GM23338 (cell line): ENCODE results near the gene CHMP4B. TPM values are rescaled to one million over a fixed set of nuclear protein-coding genes. Genes with fewer than 3 reads are reported as not detected.

Experiments used
- ATAC-seq: fragments of 200-7000 bp; cut with Tn5 transposase; 3 replicates; pipeline ENCODE4 v1.9.1; 2020
- DNase-seq: peaks from one replicate; pipeline ENCODE4 v3.0.0-alpha.2; 2015; ENCODE audit warnings: low spot score
- H2AFZ ChIP-seq: fragments of 200-600 bp; sonication (generic); 2 replicates; pipeline ENCODE4 v1.8.0; 2016; ENCODE audit warnings: antibody characterized with exemption, mild to moderate bottlenecking, moderate library complexity
- H3F3A ChIP-seq: fragments of 200-600 bp; sonication (generic); replicated peaks from 2 replicates; pipeline ENCODE4 v1.8.0; 2017; ENCODE audit warnings: antibody characterized with exemption, mixed run types, low read depth
- H3K27ac ChIP-seq: fragments of 200-600 bp; sonication (generic); 2 replicates; pipeline ENCODE4 v1.6.1; 2016; ENCODE audit warnings: low read depth
- H3K27me3 ChIP-seq: fragments of 200-600 bp; sonication (generic); 2 replicates; pipeline ENCODE4 v1.8.0; 2016; ENCODE audit warnings: mild to moderate bottlenecking, mixed run types, moderate library complexity; ENCODE audit not compliant: insufficient read depth
- H3K36me3 ChIP-seq: fragments of 200-600 bp; sonication (generic); 2 replicates; pipeline ENCODE4 v1.8.0; 2016; ENCODE audit warnings: mild to moderate bottlenecking; ENCODE audit not compliant: insufficient read depth
- H3K4me1 ChIP-seq: fragments of 200-600 bp; sonication (generic); 2 replicates; pipeline ENCODE4 v1.8.0; 2016; ENCODE audit warnings: mild to moderate bottlenecking, moderate library complexity; ENCODE audit not compliant: insufficient read depth
- H3K4me2 ChIP-seq: fragments of 200-600 bp; sonication (generic); 2 replicates; pipeline ENCODE4 v1.7.1; 2017; ENCODE audit warnings: mixed run types
- H3K4me3 ChIP-seq: fragments of 200-600 bp; sonication (generic); 2 replicates; pipeline ENCODE4 v1.6.1; 2016; ENCODE audit warnings: mixed run types
- H3K79me2 ChIP-seq: fragments of 200-600 bp; sonication (generic); replicated peaks from 2 replicates; pipeline ENCODE4 v1.8.0; 2017; ENCODE audit warnings: mild to moderate bottlenecking; ENCODE audit not compliant: insufficient read depth
- H3K9me2 ChIP-seq: fragments of 200-600 bp; sonication (generic); 2 replicates; pipeline ENCODE4 v1.8.0; 2017; ENCODE audit not compliant: insufficient read depth
- H4K20me1 ChIP-seq: fragments of 200-600 bp; sonication (generic); replicated peaks from 2 replicates; pipeline ENCODE4 v1.8.0; 2017; ENCODE audit warnings: mild to moderate bottlenecking; ENCODE audit not compliant: insufficient read depth
- H3K27ac Mint-ChIP-seq: 2 replicates; pipeline ENCODE4 v1.8.0; 2020; ENCODE audit warnings: inconsistent platforms, mild to moderate bottlenecking, moderate library complexity, mixed read lengths
- H3K27me3 Mint-ChIP-seq: 3 replicates; pipeline ENCODE4 v1.8.0; 2022; ENCODE audit warnings: low read depth, mild to moderate bottlenecking, moderate library complexity, mixed read lengths, inconsistent platforms; ENCODE audit not compliant: insufficient read depth, poor library complexity
- H3K36me3 Mint-ChIP-seq: 3 replicates; pipeline ENCODE4 v1.8.0; 2021; ENCODE audit warnings: low read depth, mild to moderate bottlenecking, inconsistent platforms, moderate library complexity, mixed read lengths
- H3K4me1 Mint-ChIP-seq: 3 replicates; pipeline ENCODE4 v1.8.0; 2020; ENCODE audit warnings: mild to moderate bottlenecking, inconsistent platforms, mixed read lengths
- H3K4me3 Mint-ChIP-seq: 3 replicates; pipeline ENCODE4 v1.8.0; 2021; ENCODE audit warnings: moderate library complexity, mild to moderate bottlenecking, inconsistent platforms, mixed read lengths
- H3K9me3 Mint-ChIP-seq: 3 replicates; pipeline ENCODE4 v1.8.0; 2020; ENCODE audit warnings: moderate library complexity, mild to moderate bottlenecking, inconsistent platforms, mixed read lengths
- CREB1 ChIP-seq: fragments of 250-450 bp; sonication (Bioruptor Pico); IDR thresholded peaks from 2 replicates; pipeline ENCODE4 v1.5.0; 2020; ENCODE audit warnings: low read depth, mild to moderate bottlenecking, moderate library complexity
- EZH2 ChIP-seq: fragments of 200-600 bp; sonication (generic); IDR thresholded peaks from one replicate; pipeline ENCODE4 v1.8.0; 2017; ENCODE audit warnings: antibody characterized with exemption, mild to moderate bottlenecking, low read depth; ENCODE audit not compliant: unreplicated experiment
- EZH2phosphoT487 ChIP-seq: fragments of 200-600 bp; sonication (generic); IDR thresholded peaks from one replicate; pipeline ENCODE4 v1.8.1; 2018; ENCODE audit warnings: antibody characterized with exemption; ENCODE audit not compliant: unreplicated experiment
- NANOG ChIP-seq: IDR thresholded peaks from 2 replicates; pipeline ENCODE4 v1.6.1; 2016; ENCODE audit warnings: antibody characterized with exemption, borderline replicate concordance
- POLR2AphosphoS5 ChIP-seq: IDR thresholded peaks from 2 replicates; pipeline ENCODE4 v1.6.1; 2016; ENCODE audit warnings: antibody characterized with exemption, low read depth
- REST ChIP-seq: IDR thresholded peaks from one replicate; pipeline ENCODE4 v1.6.1; 2018; ENCODE audit warnings: antibody characterized with exemption; ENCODE audit not compliant: unreplicated experiment
- STAT1 ChIP-seq: IDR thresholded peaks from one replicate; pipeline ENCODE4 v1.6.1; 2016; ENCODE audit warnings: antibody characterized with exemption; ENCODE audit not compliant: unreplicated experiment
- ZNF114 ChIP-seq: fragments of 250-450 bp; sonication (Bioruptor Pico); IDR thresholded peaks from 2 replicates; pipeline ENCODE4 v1.5.0; 2020; ENCODE audit warnings: mild to moderate bottlenecking, moderate library complexity
- ZNF331 ChIP-seq: fragments of 250-450 bp; sonication (Bioruptor Pico); IDR thresholded peaks from 2 replicates; pipeline ENCODE4 v1.5.0; 2020; ENCODE audit warnings: low read depth, mild to moderate bottlenecking, moderate library complexity
- polyA plus RNA-seq: library from polyadenylated mRNA; unstranded; fragments of >200 nt; fragmentation: Nextera tagmentation; extraction: Ambion mirVana; gene quantifications from 2 replicates; pipeline ENCODE4 v1.2.1, GENCODE V29; 2016
- total RNA-seq: library from RNA; depleted of rRNA; stranded (reverse); fragments of >200 nt; shearing (Covaris generic); gene quantifications from 2 replicates; pipeline ENCODE4 v1.2.3, GENCODE V29; 2014
- TF ChIP-seq, protein P1 (sequence below): fragments of 250-450 bp; sonication (Bioruptor Pico); IDR thresholded peaks from 2 replicates; pipeline ENCODE4 v1.5.0; 2020; ENCODE audit warnings: mild to moderate bottlenecking, moderate library complexity

Gene CHMP4B
- total and polyA plus RNA-seq, 2 experiments from 2014 or later, result 14.5 to 49.3 TPM

DNA sequence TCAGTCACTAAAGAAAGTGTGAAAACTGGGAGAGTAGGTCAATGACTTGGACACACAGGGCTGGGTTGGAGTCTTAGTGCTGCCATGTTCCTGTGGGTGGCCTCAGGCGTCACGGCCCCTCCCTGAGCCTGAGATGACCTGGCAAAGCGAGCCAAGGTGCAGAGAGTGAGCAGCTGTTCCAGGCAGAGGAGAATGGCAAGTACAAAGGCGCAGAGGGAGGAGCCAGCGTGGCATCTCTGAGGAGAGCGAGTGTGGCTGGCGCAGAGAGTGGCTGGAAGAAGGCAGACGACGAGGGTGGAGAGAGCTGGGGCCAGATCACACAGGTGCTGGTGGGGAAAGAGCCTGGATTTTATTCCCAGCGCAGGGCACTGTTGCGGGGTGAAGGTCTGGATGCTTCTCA lies 20.6 kb upstream of the CHMP4B start (continued):
- TF ChIP-seq, protein P1, sequence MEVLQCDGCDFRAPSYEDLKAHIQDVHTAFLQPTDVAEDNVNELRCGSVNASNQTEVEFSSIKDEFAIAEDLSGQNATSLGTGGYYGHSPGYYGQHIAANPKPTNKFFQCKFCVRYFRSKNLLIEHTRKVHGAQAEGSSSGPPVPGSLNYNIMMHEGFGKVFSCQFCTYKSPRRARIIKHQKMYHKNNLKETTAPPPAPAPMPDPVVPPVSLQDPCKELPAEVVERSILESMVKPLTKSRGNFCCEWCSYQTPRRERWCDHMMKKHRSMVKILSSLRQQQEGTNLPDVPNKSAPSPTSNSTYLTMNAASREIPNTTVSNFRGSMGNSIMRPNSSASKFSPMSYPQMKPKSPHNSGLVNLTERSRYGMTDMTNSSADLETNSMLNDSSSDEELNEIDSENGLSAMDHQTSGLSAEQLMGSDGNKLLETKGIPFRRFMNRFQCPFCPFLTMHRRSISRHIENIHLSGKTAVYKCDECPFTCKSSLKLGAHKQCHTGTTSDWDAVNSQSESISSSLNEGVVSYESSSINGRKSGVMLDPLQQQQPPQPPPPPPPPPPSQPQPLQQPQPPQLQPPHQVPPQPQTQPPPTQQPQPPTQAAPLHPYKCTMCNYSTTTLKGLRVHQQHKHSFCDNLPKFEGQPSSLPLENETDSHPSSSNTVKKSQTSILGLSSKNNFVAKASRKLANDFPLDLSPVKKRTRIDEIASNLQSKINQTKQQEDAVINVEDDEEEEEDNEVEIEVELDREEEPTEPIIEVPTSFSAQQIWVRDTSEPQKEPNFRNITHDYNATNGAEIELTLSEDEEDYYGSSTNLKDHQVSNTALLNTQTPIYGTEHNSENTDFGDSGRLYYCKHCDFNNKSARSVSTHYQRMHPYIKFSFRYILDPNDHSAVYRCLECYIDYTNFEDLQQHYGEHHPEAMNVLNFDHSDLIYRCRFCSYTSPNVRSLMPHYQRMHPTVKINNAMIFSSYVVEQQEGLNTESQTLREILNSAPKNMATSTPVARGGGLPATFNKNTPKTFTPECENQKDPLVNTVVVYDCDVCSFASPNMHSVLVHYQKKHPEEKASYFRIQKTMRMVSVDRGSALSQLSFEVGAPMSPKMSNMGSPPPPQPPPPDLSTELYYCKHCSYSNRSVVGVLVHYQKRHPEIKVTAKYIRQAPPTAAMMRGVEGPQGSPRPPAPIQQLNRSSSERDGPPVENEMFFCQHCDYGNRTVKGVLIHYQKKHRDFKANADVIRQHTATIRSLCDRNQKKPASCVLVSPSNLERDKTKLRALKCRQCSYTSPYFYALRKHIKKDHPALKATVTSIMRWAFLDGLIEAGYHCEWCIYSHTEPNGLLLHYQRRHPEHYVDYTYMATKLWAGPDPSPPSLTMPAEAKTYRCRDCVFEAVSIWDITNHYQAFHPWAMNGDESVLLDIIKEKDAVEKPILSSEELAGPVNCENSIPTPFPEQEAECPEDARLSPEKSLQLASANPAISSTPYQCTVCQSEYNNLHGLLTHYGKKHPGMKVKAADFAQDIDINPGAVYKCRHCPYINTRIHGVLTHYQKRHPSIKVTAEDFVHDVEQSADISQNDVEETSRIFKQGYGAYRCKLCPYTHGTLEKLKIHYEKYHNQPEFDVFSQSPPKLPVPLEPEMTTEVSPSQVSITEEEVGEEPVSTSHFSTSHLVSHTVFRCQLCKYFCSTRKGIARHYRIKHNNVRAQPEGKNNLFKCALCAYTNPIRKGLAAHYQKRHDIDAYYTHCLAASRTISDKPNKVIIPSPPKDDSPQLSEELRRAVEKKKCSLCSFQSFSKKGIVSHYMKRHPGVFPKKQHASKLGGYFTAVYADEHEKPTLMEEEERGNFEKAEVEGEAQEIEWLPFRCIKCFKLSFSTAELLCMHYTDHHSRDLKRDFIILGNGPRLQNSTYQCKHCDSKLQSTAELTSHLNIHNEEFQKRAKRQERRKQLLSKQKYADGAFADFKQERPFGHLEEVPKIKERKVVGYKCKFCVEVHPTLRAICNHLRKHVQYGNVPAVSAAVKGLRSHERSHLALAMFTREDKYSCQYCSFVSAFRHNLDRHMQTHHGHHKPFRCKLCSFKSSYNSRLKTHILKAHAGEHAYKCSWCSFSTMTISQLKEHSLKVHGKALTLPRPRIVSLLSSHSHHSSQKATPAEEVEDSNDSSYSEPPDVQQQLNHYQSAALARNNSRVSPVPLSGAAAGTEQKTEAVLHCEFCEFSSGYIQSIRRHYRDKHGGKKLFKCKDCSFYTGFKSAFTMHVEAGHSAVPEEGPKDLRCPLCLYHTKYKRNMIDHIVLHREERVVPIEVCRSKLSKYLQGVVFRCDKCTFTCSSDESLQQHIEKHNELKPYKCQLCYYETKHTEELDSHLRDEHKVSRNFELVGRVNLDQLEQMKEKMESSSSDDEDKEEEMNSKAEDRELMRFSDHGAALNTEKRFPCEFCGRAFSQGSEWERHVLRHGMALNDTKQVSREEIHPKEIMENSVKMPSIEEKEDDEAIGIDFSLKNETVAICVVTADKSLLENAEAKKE (CRISPR knock-in tag), result no peak
- no peak for TF ChIP-seq EZH2
- TF ChIP-seq STAT1, result no peak
- no peak for TF ChIP-seq EZH2phosphoT487

GRCh38 chr20:33791021-33791420 lies 20.1 kb upstream of the CHMP4B start:
- DNase-seq (no peak), ATAC-seq (no peak)
- no peaks in the 10 kb centered on the region for H4K20me1 ChIP-seq
- Mint-ChIP-seq H3K36me3 (no peaks in the 10 kb centered on the region), H3K27ac (no peak overlapping the region), H3K4me3 (no peak overlapping the region), H3K4me1 (peaks cover 2% of the 10 kb centered on the region; the same call in 1 of the 3 replicates), H3K27me3 (peaks cover 8% of the 10 kb centered on the region), H3K9me3 (no peaks in the 10 kb centered on the region; the same call in 2 of the 3 replicates)
- H3K79me2 ChIP-seq, result no peaks in the 10 kb centered on the region
- H3K27ac ChIP-seq, result no peak overlapping the region
- no peaks in the 10 kb centered on the region for H3K4me1 ChIP-seq
- no peaks in the 10 kb centered on the region for H3K36me3 ChIP-seq
- no peaks in the 10 kb centered on the region for H3F3A ChIP-seq
- H2AFZ ChIP-seq, result no peak overlapping the region
- H3K4me2 ChIP-seq, result no peak overlapping the region
- H3K4me3 ChIP-seq, result no peak overlapping the region
- no peaks in the 10 kb centered on the region for H3K27me3 ChIP-seq
- H3K9me2 ChIP-seq, result no peaks in the 10 kb centered on the region
- no peak for TF ChIP-seq EZH2
- TF ChIP-seq ZNF331, result no peak
- no peak for TF ChIP-seq STAT1
- TF ChIP-seq REST, result no peak
- TF ChIP-seq POLR2AphosphoS5, result no peak
- no peak for TF ChIP-seq NANOG
- TF ChIP-seq ZNF114, result no peak
- TF ChIP-seq CREB1 (CRISPR knock-in tag), result no peak
- TF ChIP-seq EZH2phosphoT487, result no peak
